HepG2 (cell line): Measurements from ENCODE around the gene HS3ST2. TPM values are rescaled to one million over a fixed set of nuclear protein-coding genes. Genes with fewer than 3 reads are reported as not detected.

ENCODE experiments used
- ATAC-seq: fragments of 200-7000 bp; cut with Tn5 transposase; 3 replicates; pipeline ENCODE4 v1.9.1; 2020; ENCODE audit warnings: mild to moderate bottlenecking, moderate library complexity
- BruUV-seq: library from RNA; stranded (reverse); fragments of 400-500 nt; replicated peaks from 2 replicates; lab custom pipeline; 2021; lab: Mats Ljungman, UMichigan
- CTCF ChIA-PET: fragments of 300-600 bp; formaldehyde crosslinking; extraction: SDS; loops from one replicate; lab custom pipeline; 2021; ENCODE audit warnings: low total read pairs, inconsistent platforms, low intra/inter-chr PET ratio; lab: Yijun Ruan, JAX
- POLR2A ChIA-PET: fragments of 350-600 bp; sonication (Branson Sonifier 250); formaldehyde crosslinking; loops from one replicate; lab custom pipeline; 2020; ENCODE audit warnings: antibody characterized with exemption, inconsistent platforms; lab: Yijun Ruan, JAX
- DNase-seq: peaks from one replicate; pipeline ENCODE4 v3.0.0-alpha.2; 2015; ENCODE audit warnings: low spot score
- FAIRE-seq: peaks from 3 replicates; lab custom pipeline; 2011; peaks lifted over from hg19 to GRCh38; lab: Jason Lieb, UNC
- H2AFZ ChIP-seq: one replicate; pipeline ENCODE4 v1.6.1; 2011; ENCODE audit warnings: low read length, inconsistent platforms
- H3K27ac ChIP-seq: fragments of 300-600 bp; 3 replicates; pipeline ENCODE4 v1.8.0; 2011; ENCODE audit warnings: mixed run types, mild to moderate bottlenecking, mixed read lengths, low read length, inconsistent platforms; ENCODE audit not compliant: insufficient read depth; ENCODE audit errors: extremely low read length
- H3K27me3 ChIP-seq, 2 experiments: fragments of 200-600 bp in 1 of 2; 2 replicates in 1 of 2; 3 replicates in 1 of 2; pipeline versions ENCODE4 v1.6.0 to v1.8.0; 2011; ENCODE audit warnings: low read length in 2 of 2, mild to moderate bottlenecking in 2 of 2, moderate library complexity in 2 of 2, inconsistent platforms in 1 of 2; ENCODE audit not compliant: insufficient read depth in 2 of 2, control insufficient read depth in 1 of 2
- H3K36me3 ChIP-seq, 2 experiments: fragments of 200-600 bp in 1 of 2; replicated peaks in 1 of 2; 2 replicates in 1 of 2; 3 replicates in 1 of 2; pipeline versions ENCODE4 v1.5.1 to v1.8.0; 2011; ENCODE audit warnings: low read length in 2 of 2, inconsistent platforms in 1 of 2; ENCODE audit not compliant: insufficient read depth in 2 of 2, control insufficient read depth in 1 of 2
- H3K4me1 ChIP-seq: 2 replicates; pipeline ENCODE4 v1.5.1; 2012; ENCODE audit warnings: low read length, inconsistent platforms; ENCODE audit not compliant: insufficient read depth
- H3K4me2 ChIP-seq: 2 replicates; pipeline ENCODE4 v1.6.0; 2011; ENCODE audit warnings: low read depth, low read length, inconsistent platforms
- H3K4me3 ChIP-seq, 3 experiments: fragments of 200-600 bp in 1 of 3; sonication (generic), shearing (Covaris generic) in 1 of 3; replicated peaks in 1 of 3; 2 replicates each; pipeline ENCODE4 v1.5.1; 2011 to 2016; ENCODE audit warnings: low read length in 3 of 3, inconsistent platforms in 2 of 3, low read depth in 2 of 3, mild to moderate bottlenecking in 2 of 3, control low read depth in 1 of 3, mixed read lengths in 1 of 3; ENCODE audit not compliant: insufficient read depth in 1 of 3
- H3K79me2 ChIP-seq: one replicate; pipeline ENCODE4 v1.6.1; 2011; ENCODE audit warnings: low read length, inconsistent platforms; ENCODE audit not compliant: insufficient read depth
- H3K9ac ChIP-seq: 2 replicates; pipeline ENCODE4 v1.6.0; 2011; ENCODE audit warnings: mild to moderate bottlenecking, low read depth, low read length, inconsistent platforms; ENCODE audit not compliant: insufficient read depth
- H3K9me3 ChIP-seq: 2 replicates; pipeline ENCODE4 v1.5.1; 2012; ENCODE audit warnings: mild to moderate bottlenecking, low read length
- H4K20me1 ChIP-seq: 2 replicates; pipeline ENCODE4 v1.6.0; 2011; ENCODE audit warnings: inconsistent platforms, mild to moderate bottlenecking, low read length, moderate library complexity; ENCODE audit not compliant: insufficient read depth
- CREB1 ChIP-seq, 2 experiments: fragments of 450-650 bp in 1 of 2; IDR thresholded peaks; 2 replicates each; pipeline ENCODE4 v1.6.1; 2016 to 2017; ENCODE audit warnings: control low read depth in 1 of 2, mild to moderate bottlenecking in 1 of 2, missing compliant biosample characterization in 1 of 2, missing genetic modification characterization in 1 of 2
- DZIP1 ChIP-seq: sonication (generic); formaldehyde crosslinking; IDR thresholded peaks from 2 replicates; pipeline ENCODE4 v1.5.0; 2020; ENCODE audit warnings: mild to moderate bottlenecking, missing genetic modification reagents
- MIXL1 ChIP-seq: IDR thresholded peaks from 2 replicates; pipeline ENCODE4 v1.6.1; 2016
- WGBS: methylation state at CpG from one replicate; pipeline ENCODE4 v1.1.6; 2017; ENCODE audit warnings: low lambda C conversion rate; 5-methylcytosine and 5-hydroxymethylcytosine counted together
- in situ Hi-C: cut with HindIII; loops from 2 replicates; pipeline ENCODE4 v1.10.0; 2017; ENCODE audit warnings: low pct_unique_long_range_greater_than_20kb; ENCODE audit not compliant: extremely low pct_ligation_motif_present
- intact Hi-C: fragments of 100-400 bp; cut with micrococcal nuclease; formaldehyde crosslinking; loops from one replicate; pipeline ENCODE4 v1.10.0; 2022; ENCODE audit not compliant: unreplicated experiment
- polyA plus RNA-seq, 8 experiments: library from polyadenylated mRNA; depleted of rRNA in 3 of 8; stranded (reverse) in 7 of 8; unstranded in 1 of 8; fragments of >200 nt; fragmentation: Illumina TruSeq in 4 of 8; extraction: Trizol in 4 of 8; gene quantifications; 2 replicates each; pipeline versions ENCODE4 v1.2.1 to v1.2.3, GENCODE V29; 2011 to 2016; ENCODE audit warnings: low read depth in 4 of 8, missing spikeins in 1 of 8, mixed read lengths in 1 of 8; ENCODE audit not compliant: insufficient read depth in 1 of 8
- total RNA-seq, 5 experiments: library from RNA; depleted of rRNA; stranded (reverse); fragments of >200 nt; fragmentation: Illumina TruSeq; extraction: Trizol; gene quantifications; 2 replicates each; pipeline ENCODE4 v1.2.3, GENCODE V29; 2016; ENCODE audit warnings: low read depth in 1 of 5
- TF ChIP-seq, protein P1 (sequence below): sonication (generic); formaldehyde crosslinking; IDR thresholded peaks from 2 replicates; pipeline ENCODE4 v1.4.0; 2020; ENCODE audit warnings: missing genetic modification reagents, borderline replicate concordance
- TF ChIP-seq, protein P2 (sequence below): sonication (generic); formaldehyde crosslinking; IDR thresholded peaks from 2 replicates; pipeline ENCODE4 v1.4.0; 2020; ENCODE audit warnings: mild to moderate bottlenecking, missing genetic modification reagents, borderline replicate concordance
- TF ChIP-seq, protein P3 (sequence below): sonication (generic); formaldehyde crosslinking; IDR thresholded peaks from 2 replicates; pipeline ENCODE4 v1.5.1; 2020; ENCODE audit warnings: missing genetic modification reagents, mild to moderate bottlenecking, borderline replicate concordance

Gene HS3ST2
- total and polyA plus RNA-seq, 2 of the 13 experiments (the other 11 are each of a cell fraction or from before 2014, with no cell fraction given): not detected

DNA sequence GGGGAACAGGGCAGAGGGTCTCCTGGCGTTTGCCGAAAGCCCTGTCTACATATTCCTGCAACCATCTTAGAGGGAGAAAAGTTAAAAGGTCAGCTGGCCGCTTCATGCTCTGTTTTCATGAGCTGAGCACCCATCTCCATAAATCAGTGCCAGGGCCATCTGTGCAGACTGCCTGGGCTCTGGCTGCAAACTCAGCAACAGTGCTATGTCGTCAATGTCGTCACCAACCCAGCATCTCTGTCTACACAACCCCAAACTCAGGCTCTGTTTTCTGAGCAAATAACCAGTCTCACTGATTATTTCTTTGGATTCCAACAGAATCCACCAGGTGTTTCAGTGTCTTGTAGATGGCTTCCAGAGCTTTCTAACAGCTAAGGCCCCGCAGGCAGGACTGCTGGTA, 65.0 kb downstream of the HS3ST2 start:
- DNase-seq (no peak), ATAC-seq (no peak), FAIRE-seq (no peak)
- Histone ChIP-seq H3K9me3 (no peaks in the 10 kb centered on the region), H3K27ac (no peak overlapping the region), H3K4me3 (no peak overlapping the region), H3K9ac (no peak overlapping the region), H4K20me1 (no peaks in the 10 kb centered on the region), H3K4me1 (no peaks in the 10 kb centered on the region), H3K36me3 (no peaks in the 10 kb centered on the region), H3K27me3 (peaks cover 4 to 36% of the 10 kb centered on the region in 2 experiments; a peak in 4 of 5 replicates), H2AFZ (no peak overlapping the region), H3K79me2 (no peaks in the 10 kb centered on the region), H3K4me2 (no peak overlapping the region)
- ChIA-PET POLR2A (no interaction called here), CTCF (no interaction called here)
- TF ChIP-seq MIXL1 (no peak), CREB1 (IDR thresholded peaks at IDR 0.05) (peak; percentile 82), CREB1 (CRISPR knock-in tag; IDR thresholded peaks at IDR 0.05) (no peak)
- intact Hi-C loops (no loop called here), in situ Hi-C loops (no loop called here)
- 25% methylated on average over 5 of the region's 6 CpGs for WGBS
- BruUV-seq: no TSS peak

DNA sequence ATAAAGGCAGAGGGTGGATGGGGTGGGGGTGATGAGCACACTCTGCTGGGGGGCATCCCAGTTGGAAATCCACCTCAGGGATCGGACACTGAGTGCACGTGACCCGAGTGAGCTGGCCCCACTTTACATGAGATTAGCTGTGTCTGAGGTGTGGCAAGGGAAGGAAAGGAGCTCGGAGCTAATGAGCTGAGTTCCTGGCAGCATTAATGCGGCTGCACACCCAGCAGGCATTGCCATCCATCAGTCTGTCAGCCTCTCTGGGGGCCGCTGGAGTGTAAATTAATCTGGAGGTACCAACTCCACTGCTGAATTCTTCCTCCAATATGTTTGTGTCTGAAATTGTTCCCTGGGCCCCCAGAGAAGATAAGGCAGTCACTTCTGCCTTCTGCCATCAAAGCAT, 65.5 kb downstream of the HS3ST2 start:
- POLR2A ChIA-PET: no interaction called here
- FAIRE-seq: no peak
- TF ChIP-seq, protein P1, sequence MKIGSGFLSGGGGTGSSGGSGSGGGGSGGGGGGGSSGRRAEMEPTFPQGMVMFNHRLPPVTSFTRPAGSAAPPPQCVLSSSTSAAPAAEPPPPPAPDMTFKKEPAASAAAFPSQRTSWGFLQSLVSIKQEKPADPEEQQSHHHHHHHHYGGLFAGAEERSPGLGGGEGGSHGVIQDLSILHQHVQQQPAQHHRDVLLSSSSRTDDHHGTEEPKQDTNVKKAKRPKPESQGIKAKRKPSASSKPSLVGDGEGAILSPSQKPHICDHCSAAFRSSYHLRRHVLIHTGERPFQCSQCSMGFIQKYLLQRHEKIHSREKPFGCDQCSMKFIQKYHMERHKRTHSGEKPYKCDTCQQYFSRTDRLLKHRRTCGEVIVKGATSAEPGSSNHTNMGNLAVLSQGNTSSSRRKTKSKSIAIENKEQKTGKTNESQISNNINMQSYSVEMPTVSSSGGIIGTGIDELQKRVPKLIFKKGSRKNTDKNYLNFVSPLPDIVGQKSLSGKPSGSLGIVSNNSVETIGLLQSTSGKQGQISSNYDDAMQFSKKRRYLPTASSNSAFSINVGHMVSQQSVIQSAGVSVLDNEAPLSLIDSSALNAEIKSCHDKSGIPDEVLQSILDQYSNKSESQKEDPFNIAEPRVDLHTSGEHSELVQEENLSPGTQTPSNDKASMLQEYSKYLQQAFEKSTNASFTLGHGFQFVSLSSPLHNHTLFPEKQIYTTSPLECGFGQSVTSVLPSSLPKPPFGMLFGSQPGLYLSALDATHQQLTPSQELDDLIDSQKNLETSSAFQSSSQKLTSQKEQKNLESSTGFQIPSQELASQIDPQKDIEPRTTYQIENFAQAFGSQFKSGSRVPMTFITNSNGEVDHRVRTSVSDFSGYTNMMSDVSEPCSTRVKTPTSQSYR (CRISPR knock-in tag): no peak
- TF ChIP-seq, protein P2, sequence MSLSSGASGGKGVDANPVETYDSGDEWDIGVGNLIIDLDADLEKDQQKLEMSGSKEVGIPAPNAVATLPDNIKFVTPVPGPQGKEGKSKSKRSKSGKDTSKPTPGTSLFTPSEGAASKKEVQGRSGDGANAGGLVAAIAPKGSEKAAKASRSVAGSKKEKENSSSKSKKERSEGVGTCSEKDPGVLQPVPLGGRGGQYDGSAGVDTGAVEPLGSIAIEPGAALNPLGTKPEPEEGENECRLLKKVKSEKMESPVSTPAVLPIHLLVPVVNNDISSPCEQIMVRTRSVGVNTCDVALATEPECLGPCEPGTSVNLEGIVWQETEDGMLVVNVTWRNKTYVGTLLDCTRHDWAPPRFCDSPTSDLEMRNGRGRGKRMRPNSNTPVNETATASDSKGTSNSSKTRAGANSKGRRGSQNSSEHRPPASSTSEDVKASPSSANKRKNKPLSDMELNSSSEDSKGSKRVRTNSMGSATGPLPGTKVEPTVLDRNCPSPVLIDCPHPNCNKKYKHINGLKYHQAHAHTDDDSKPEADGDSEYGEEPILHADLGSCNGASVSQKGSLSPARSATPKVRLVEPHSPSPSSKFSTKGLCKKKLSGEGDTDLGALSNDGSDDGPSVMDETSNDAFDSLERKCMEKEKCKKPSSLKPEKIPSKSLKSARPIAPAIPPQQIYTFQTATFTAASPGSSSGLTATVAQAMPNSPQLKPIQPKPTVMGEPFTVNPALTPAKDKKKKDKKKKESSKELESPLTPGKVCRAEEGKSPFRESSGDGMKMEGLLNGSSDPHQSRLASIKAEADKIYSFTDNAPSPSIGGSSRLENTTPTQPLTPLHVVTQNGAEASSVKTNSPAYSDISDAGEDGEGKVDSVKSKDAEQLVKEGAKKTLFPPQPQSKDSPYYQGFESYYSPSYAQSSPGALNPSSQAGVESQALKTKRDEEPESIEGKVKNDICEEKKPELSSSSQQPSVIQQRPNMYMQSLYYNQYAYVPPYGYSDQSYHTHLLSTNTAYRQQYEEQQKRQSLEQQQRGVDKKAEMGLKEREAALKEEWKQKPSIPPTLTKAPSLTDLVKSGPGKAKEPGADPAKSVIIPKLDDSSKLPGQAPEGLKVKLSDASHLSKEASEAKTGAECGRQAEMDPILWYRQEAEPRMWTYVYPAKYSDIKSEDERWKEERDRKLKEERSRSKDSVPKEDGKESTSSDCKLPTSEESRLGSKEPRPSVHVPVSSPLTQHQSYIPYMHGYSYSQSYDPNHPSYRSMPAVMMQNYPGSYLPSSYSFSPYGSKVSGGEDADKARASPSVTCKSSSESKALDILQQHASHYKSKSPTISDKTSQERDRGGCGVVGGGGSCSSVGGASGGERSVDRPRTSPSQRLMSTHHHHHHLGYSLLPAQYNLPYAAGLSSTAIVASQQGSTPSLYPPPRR (CRISPR knock-in tag): no peak
- TF ChIP-seq DZIP1: no peak
- TF ChIP-seq, protein P3, sequence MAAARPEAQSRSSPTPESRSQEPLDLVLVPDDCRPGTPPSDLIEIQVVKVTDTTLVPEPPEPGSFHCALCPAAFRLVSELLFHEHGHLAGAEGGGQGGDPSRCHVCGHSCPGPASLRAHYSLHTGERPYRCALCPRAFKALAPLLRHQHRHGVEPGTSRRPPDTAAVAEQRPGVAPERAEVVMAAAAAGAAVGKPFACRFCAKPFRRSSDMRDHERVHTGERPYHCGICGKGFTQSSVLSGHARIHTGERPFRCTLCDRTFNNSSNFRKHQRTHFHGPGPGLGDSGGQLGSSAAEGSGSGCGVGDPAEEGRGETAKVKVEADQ (CRISPR knock-in tag): no peak

More for the DNA sequence above, 65.5 kb downstream of the HS3ST2 start:
- H3K4me2 ChIP-seq: no peak overlapping the region
- ATAC-seq (no peak), DNase-seq (no peak)
- H3K27me3 ChIP-seq: peaks cover 4 to 33% of the 10 kb centered on the region in 2 experiments; a peak in 4 of 5 replicates
- H3K9me3 ChIP-seq: no peaks in the 10 kb centered on the region
- H3K4me3 ChIP-seq: no peak overlapping the region
- BruUV-seq: no TSS peak
- H3K9ac ChIP-seq: no peak overlapping the region
- in situ Hi-C loops (no loop called here), intact Hi-C loops (no loop called here)
- no peaks in the 10 kb centered on the region for H3K79me2 ChIP-seq
- CTCF ChIA-PET: no interaction called here
- H3K27ac ChIP-seq: no peak overlapping the region
- no peaks in the 10 kb centered on the region for H3K36me3 ChIP-seq
- no peaks in the 10 kb centered on the region for H3K4me1 ChIP-seq
- no peaks in the 10 kb centered on the region for H4K20me1 ChIP-seq
- no peak overlapping the region for H2AFZ ChIP-seq
- 6% methylated on average over 6 of the region's 6 CpGs for whole genome bisulfite sequencing
